HG03460 (cell line): ENCODE results near the gene TYR.
"Not testable (repeated sequence)": the region's sequence is repeated elsewhere in the genome, so short reads cannot be mapped to it uniquely, and the experiment has no call there.

Experiments
- ATAC-seq: cut with Tn5 transposase; IDR thresholded peaks from one replicate; pipeline ENCODE4 v1.9.1; 2021; ENCODE audit not compliant: unreplicated experiment

The TYR gene

GRCh38 chr11:89342880-89343572, 165.4 kb downstream of the TYR start:
- not testable (repeated sequence) for ATAC-seq
